ENCODE data around the gene TK2. TPM values are rescaled to one million over a fixed set of nuclear protein-coding genes. Genes with fewer than 3 reads are reported as not detected.
"Not testable (repeated sequence)": the region's sequence is repeated elsewhere in the genome, so short reads cannot be mapped to it uniquely, and the experiment has no call there.

The TK2 gene
- total RNA-seq, 8 experiments from 2014 or later: 7.1 to 38.4 (median 18.8) TPM

- in situ Hi-C loops (cut with MboI; ENCODE audit: low pct_unique_long_range_greater_than_20kb in 2 of 9, low sequenced_read_pairs in 9 of 9, unreplicated experiment in 9 of 9): loop anchor here in 1 of 9 experiments (10.0 kb wide), 1 partner anchor 65 kb away; no protein-coding TSS in a partner anchor
- H3K4me1 ChIP-seq (replicated peaks in 1 of 2): no peaks in the 10 kb centered on the region
- H3K4me3 ChIP-seq: no peak overlapping the region
- no peak overlapping the region for H3K27ac ChIP-seq
- ATAC-seq (replicated peaks in 6 of 8): no peak
- WGBS, 10 experiments: 68 to 92% (median 77%) methylated on average over 1 to 6 of the region's 6 CpGs; no CpG with 5 or more reads in 1 of the 10 experiments
These were observed 79.9 kb downstream of the TK2 start for GRCh38 chr16:66469947-66470546.

DNA sequence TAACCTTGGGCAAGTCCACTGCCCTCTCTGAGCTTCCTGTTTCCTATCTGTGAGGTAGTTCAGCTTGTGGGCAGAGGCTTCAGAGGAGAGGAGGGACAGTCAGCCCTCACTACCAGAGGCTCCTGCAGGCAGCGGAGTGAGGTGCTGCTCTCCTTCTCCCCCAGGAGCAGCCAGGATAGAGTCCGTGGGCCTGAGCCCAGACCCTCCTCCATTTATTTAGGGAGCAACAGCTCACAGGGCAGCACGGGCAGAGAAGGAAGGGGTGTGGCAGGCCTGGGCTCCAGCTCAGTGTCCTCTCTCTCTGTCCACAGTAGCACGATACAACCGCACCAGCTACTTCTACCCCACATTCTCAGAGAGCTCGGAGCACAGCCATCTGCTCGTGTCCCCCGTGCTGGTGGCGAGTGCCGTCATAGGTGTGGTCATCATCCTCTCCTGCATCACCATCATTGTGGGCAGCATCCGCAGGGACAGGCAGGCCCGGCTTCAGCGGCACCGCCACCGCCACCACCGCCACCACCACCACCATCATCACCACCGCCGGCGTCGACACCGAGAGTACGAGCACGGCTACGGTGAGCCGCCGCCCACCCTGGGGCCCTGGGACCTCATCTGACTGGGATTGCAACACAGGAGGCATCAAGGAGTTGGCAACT, 80.5 kb downstream of the TK2 start:
- Histone ChIP-seq H3K4me1 (replicated peaks in 1 of 2) (no peaks in the 10 kb centered on the region), H3K27ac (no peak overlapping the region), H3K4me3 (no peak overlapping the region)
- ATAC-seq (replicated peaks in 6 of 8): no peak
- in situ Hi-C loops (cut with MboI; ENCODE audit: low pct_unique_long_range_greater_than_20kb in 2 of 9, low sequenced_read_pairs in 9 of 9, unreplicated experiment in 9 of 9): no loop called here
- WGBS, 10 experiments: 80 to 100% (median 85%) methylated on average over 1 to 2 of the region's 26 CpGs; no CpG with 5 or more reads in 6 of the 10 experiments

GRCh38 chr16:66468321-66468965, 81.5 kb downstream of the TK2 start:
- WGBS, 10 experiments: 50 to 80% (median 50%) methylated on average over 1 to 5 of the region's 11 CpGs; no CpG with 5 or more reads in 3 of the 10 experiments
- in situ Hi-C loops (cut with MboI; ENCODE audit: low pct_unique_long_range_greater_than_20kb in 2 of 9, low sequenced_read_pairs in 9 of 9, unreplicated experiment in 9 of 9): no loop called here
- no peaks in the 10 kb centered on the region for H3K4me1 ChIP-seq (replicated peaks in 1 of 2)
- no peak overlapping the region for H3K27ac ChIP-seq
- no peak for ATAC-seq (replicated peaks in 6 of 8)
- H3K4me3 ChIP-seq: no peak overlapping the region

GRCh38 chr16:66467611-66468010, 82.3 kb downstream of the TK2 start:
- in situ Hi-C loops (cut with MboI; ENCODE audit: low pct_unique_long_range_greater_than_20kb in 2 of 9, low sequenced_read_pairs in 9 of 9, unreplicated experiment in 9 of 9): no loop called here
- H3K4me1 ChIP-seq (replicated peaks in 1 of 2): no peaks in the 10 kb centered on the region
- H3K4me3 ChIP-seq: no peak overlapping the region
- 80 to 96% (median 93%) methylated on average over 1 to 4 of the region's 5 CpGs; no CpG with 5 or more reads in 7 of the 10 experiments for WGBS, 10 experiments
- no peak overlapping the region for H3K27ac ChIP-seq
- ATAC-seq (replicated peaks in 6 of 8): no peak

- H3K4me1 ChIP-seq (replicated peaks in 1 of 2); H3K27ac ChIP-seq; H3K4me3 ChIP-seq; in situ Hi-C loops (cut with MboI; ENCODE audit: low pct_unique_long_range_greater_than_20kb in 2 of 9, low sequenced_read_pairs in 9 of 9, unreplicated experiment in 9 of 9); ATAC-seq (replicated peaks in 6 of 8): not testable (repeated sequence)
- 62 to 100% (median 82%) methylated on average over 1 to 5 of the region's 6 CpGs; no CpG with 5 or more reads in 4 of the 10 experiments for WGBS, 10 experiments
These were observed 83.3 kb downstream of the TK2 start for GRCh38 chr16:66466636-66467035.

GRCh38 chr16:66465946-66466345, 84.0 kb downstream of the TK2 start:
- WGBS, 10 experiments: 50 to 100% (median 84%) methylated on average over 1 to 6 of the region's 6 CpGs; no CpG with 5 or more reads in 2 of the 10 experiments
- H3K4me3 ChIP-seq; H3K27ac ChIP-seq; in situ Hi-C loops (cut with MboI; ENCODE audit: low pct_unique_long_range_greater_than_20kb in 2 of 9, low sequenced_read_pairs in 9 of 9, unreplicated experiment in 9 of 9); ATAC-seq (replicated peaks in 6 of 8); H3K4me1 ChIP-seq (replicated peaks in 1 of 2): not testable (repeated sequence)

GRCh38 chr16:66462912-66463311, 87.0 kb downstream of the TK2 start:
- H3K27ac ChIP-seq: no peak overlapping the region
- in situ Hi-C loops (cut with MboI; ENCODE audit: low pct_unique_long_range_greater_than_20kb in 2 of 9, low sequenced_read_pairs in 9 of 9, unreplicated experiment in 9 of 9): no loop called here
- H3K4me3 ChIP-seq: no peak overlapping the region
- ATAC-seq (replicated peaks in 6 of 8): peak in 3 of 8 experiments; percentile 70 to 88 (median 83)
- 0 to 100% (median 30%) methylated on average over 1 of the region's 1 CpG; no CpG with 5 or more reads in 4 of the 10 experiments for WGBS, 10 experiments
- H3K4me1 ChIP-seq (replicated peaks in 1 of 2): peaks cover 0 to 3% of the 10 kb centered on the region in 2 donors

DNA sequence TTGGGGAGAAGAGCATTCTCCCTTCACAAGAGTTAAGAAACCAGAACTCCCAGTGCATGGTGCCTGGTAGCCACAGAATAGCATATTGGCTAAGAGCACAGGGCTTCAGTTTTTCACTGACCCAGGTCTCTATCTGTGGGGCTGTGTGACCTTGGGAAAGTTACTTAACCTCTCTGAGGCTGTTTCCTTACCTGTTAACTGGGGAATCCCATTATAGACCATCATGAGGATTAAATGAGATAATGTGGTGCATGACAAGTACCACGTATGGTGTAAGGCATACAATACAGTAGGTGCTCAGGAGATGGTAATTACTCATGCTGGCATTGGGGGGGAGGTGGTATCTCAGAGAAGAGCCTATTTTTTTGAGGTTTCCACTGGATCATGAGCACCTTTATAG, 89.2 kb downstream of the TK2 start:
- WGBS, 10 experiments: 86 to 88% (median 86%) methylated on average over 1 of the region's 1 CpG; no CpG with 5 or more reads in 7 of the 10 experiments
- in situ Hi-C loops (cut with MboI; ENCODE audit: low pct_unique_long_range_greater_than_20kb in 2 of 9, low sequenced_read_pairs in 9 of 9, unreplicated experiment in 9 of 9): no loop called here
- Histone ChIP-seq H3K27ac (no peak overlapping the region), H3K4me3 (no peak overlapping the region), H3K4me1 (replicated peaks in 1 of 2) (peaks cover 0 to 3% of the 10 kb centered on the region in 2 donors)
- no peak for ATAC-seq (replicated peaks in 6 of 8)

- in situ Hi-C loops (cut with MboI; ENCODE audit: low pct_unique_long_range_greater_than_20kb in 2 of 9, low sequenced_read_pairs in 9 of 9, unreplicated experiment in 9 of 9): no loop called here
- no peak overlapping the region for H3K4me3 ChIP-seq
- ATAC-seq (replicated peaks in 6 of 8): peak; percentile 65 to 96 (median 78)
- 27 to 40% (median 38%) methylated on average over 1 to 5 of the region's 5 CpGs; no CpG with 5 or more reads in 4 of the 10 experiments for WGBS, 10 experiments
- H3K4me1 ChIP-seq (replicated peaks in 1 of 2): peaks cover 0 to 3% of the 10 kb centered on the region in 2 donors
- no peak overlapping the region for H3K27ac ChIP-seq
These were observed 90.0 kb downstream of the TK2 start for GRCh38 chr16:66459878-66460277.

- no peak for ATAC-seq (replicated peaks in 6 of 8)
- H3K4me1 ChIP-seq (replicated peaks in 1 of 2): peaks cover 0 to 3% of the 10 kb centered on the region in 2 donors
- no peak overlapping the region for H3K27ac ChIP-seq
- in situ Hi-C loops (cut with MboI; ENCODE audit: low pct_unique_long_range_greater_than_20kb in 2 of 9, low sequenced_read_pairs in 9 of 9, unreplicated experiment in 9 of 9): no loop called here
- no peak overlapping the region for H3K4me3 ChIP-seq
- 60 to 92% (median 74%) methylated on average over 1 to 6 of the region's 7 CpGs; no CpG with 5 or more reads in 5 of the 10 experiments for WGBS, 10 experiments
These were observed 91.1 kb downstream of the TK2 start for GRCh38 chr16:66458853-66459252.

- in situ Hi-C loops (cut with MboI; ENCODE audit: low pct_unique_long_range_greater_than_20kb in 2 of 9, low sequenced_read_pairs in 9 of 9, unreplicated experiment in 9 of 9): no loop called here
- ATAC-seq (replicated peaks in 6 of 8): no peak
- WGBS, 10 experiments: 80 to 100% (median 100%) methylated on average over 1 to 2 of the region's 5 CpGs; no CpG with 5 or more reads in 7 of the 10 experiments
These were observed 91.6 kb downstream of the TK2 start for GRCh38 chr16:66458292-66458691.

More at GRCh38 chr16:66458292-66458691, 91.6 kb downstream of the TK2 start:
- Histone ChIP-seq H3K4me1 (replicated peaks in 1 of 2) (peaks cover 0 to 3% of the 10 kb centered on the region in 2 donors), H3K4me3 (no peak overlapping the region), H3K27ac (no peak overlapping the region)
